ENCODE results near the gene UBE2V1. TPM values are rescaled to one million over a fixed set of nuclear protein-coding genes. Genes with fewer than 3 reads are reported as not detected.

UBE2V1 gene
- total and polyA plus RNA-seq, 2 of the 13 experiments (the other 11 are each of a cell fraction or from before 2014, with no cell fraction given), result 81.3 to 132 TPM

- 0 out of 2 replicates have a peak, but pooled peaks have one; percentile 73 for TF ChIP-seq ZC3H13 (CRISPR knock-in tag; IDR thresholded peaks at IDR 0.05)
- TF ChIP-seq ZBTB43 (CRISPR knock-in tag; conservative IDR thresholded peaks at IDR 0.05), result peak; percentile 83
- TF ChIP-seq LCORL (IDR thresholded peaks at IDR 0.05), result no peak
- TF ChIP-seq LCORL (CRISPR knock-in tag; IDR thresholded peaks at IDR 0.05), result peak; percentile 51
- TF ChIP-seq EED (CRISPR knock-in tag; IDR thresholded peaks at IDR 0.05), result no peak
- peak; percentile 62 for TF ChIP-seq ZMYM4 (CRISPR knock-in tag; IDR thresholded peaks at IDR 0.05)
- peak; percentile 82 for TF ChIP-seq ZIK1 (CRISPR knock-in tag; IDR thresholded peaks at IDR 0.05; ENCODE audit: borderline replicate concordance, low read depth)
- TF ChIP-seq GMEB2 (CRISPR knock-in tag; IDR thresholded peaks at IDR 0.05; ENCODE audit: low read depth), result peak; percentile 74; the same call in 1 of the 2 replicates
- TF ChIP-seq RFXANK (CRISPR knock-in tag; IDR thresholded peaks at IDR 0.05), result no peak; the same call in 1 of the 2 replicates
- TF ChIP-seq ZNF616 (CRISPR knock-in tag; IDR thresholded peaks at IDR 0.05; ENCODE audit: low read depth), result peak; percentile 96; the same call in 1 of the 2 replicates
- no peak; the same call in 1 of the 2 replicates for TF ChIP-seq TEAD2 (CRISPR knock-in tag; IDR thresholded peaks at IDR 0.05)
- peak; percentile 75; the same call in 1 of the 2 replicates for TF ChIP-seq MTA1 (CRISPR knock-in tag; IDR thresholded peaks at IDR 0.05; ENCODE audit: borderline replicate concordance)
- TF ChIP-seq ISX (CRISPR knock-in tag; conservative IDR thresholded peaks at IDR 0.05), result no peak; the same call in 1 of the 2 replicates
- no peak; the same call in 1 of the 2 replicates for TF ChIP-seq ZNF484 (CRISPR knock-in tag; IDR thresholded peaks at IDR 0.05; ENCODE audit: borderline replicate concordance, low read depth)
- TF ChIP-seq ZNF746 (CRISPR knock-in tag; IDR thresholded peaks at IDR 0.05), result peak; percentile 43; the same call in 1 of the 2 replicates
- peak; percentile 97 for TF ChIP-seq SALL2 (CRISPR knock-in tag; IDR thresholded peaks at IDR 0.05)
- TF ChIP-seq ZKSCAN8 (CRISPR knock-in tag; IDR thresholded peaks at IDR 0.05; ENCODE audit: borderline replicate concordance), result no peak; the same call in 1 of the 2 replicates
- TF ChIP-seq ZNF280B (CRISPR knock-in tag; IDR thresholded peaks at IDR 0.05; ENCODE audit: borderline replicate concordance), result no peak
- TF ChIP-seq ZNF274 (CRISPR knock-in tag; IDR thresholded peaks at IDR 0.05), result peak; percentile 84
- peak; percentile 84; the same call in 1 of the 2 replicates for TF ChIP-seq ZNF761 (CRISPR knock-in tag; conservative IDR thresholded peaks at IDR 0.05)
- no peak for TF ChIP-seq SNRNP70 (IDR thresholded peaks at IDR 0.05; ENCODE audit: low read depth, low read length)
- no peak for TF ChIP-seq ZNF33A (CRISPR knock-in tag; IDR thresholded peaks at IDR 0.05; ENCODE audit: borderline replicate concordance)
- no peak for TF ChIP-seq ZBTB33 (CRISPR knock-in tag; IDR thresholded peaks at IDR 0.05)
These were observed at the start of gene UBE2V1 (continued) for GRCh38 chr20:50112512-50113419.
